ENCODE data around the gene ARHGAP33.

DNA sequence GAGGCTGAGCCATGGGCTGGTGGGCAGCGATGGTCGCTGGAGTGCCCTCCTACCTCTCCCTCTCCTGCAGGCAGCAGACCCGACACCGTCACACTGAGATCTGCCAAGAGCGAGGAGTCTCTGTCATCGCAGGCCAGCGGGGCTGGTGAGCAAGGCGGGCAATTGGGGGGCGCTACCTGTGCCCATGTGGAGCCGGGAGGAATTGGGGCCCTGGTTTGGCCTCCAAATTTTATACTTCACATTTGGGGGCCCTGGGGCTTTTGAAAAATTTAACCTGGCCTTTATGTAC, 9.9 kb downstream of the ARHGAP33 start:
- TF ChIP-seq, protein P1, sequence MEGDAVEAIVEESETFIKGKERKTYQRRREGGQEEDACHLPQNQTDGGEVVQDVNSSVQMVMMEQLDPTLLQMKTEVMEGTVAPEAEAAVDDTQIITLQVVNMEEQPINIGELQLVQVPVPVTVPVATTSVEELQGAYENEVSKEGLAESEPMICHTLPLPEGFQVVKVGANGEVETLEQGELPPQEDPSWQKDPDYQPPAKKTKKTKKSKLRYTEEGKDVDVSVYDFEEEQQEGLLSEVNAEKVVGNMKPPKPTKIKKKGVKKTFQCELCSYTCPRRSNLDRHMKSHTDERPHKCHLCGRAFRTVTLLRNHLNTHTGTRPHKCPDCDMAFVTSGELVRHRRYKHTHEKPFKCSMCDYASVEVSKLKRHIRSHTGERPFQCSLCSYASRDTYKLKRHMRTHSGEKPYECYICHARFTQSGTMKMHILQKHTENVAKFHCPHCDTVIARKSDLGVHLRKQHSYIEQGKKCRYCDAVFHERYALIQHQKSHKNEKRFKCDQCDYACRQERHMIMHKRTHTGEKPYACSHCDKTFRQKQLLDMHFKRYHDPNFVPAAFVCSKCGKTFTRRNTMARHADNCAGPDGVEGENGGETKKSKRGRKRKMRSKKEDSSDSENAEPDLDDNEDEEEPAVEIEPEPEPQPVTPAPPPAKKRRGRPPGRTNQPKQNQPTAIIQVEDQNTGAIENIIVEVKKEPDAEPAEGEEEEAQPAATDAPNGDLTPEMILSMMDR (IDR thresholded peaks at IDR 0.05; ENCODE audit: extremely low read depth in 1 of 2, insufficient read depth in 1 of 2, low read depth in 1 of 2, low read length in 2 of 2) = no peak
- TF ChIP-seq POLR2AphosphoS5 (IDR thresholded peaks at IDR 0.05; ENCODE audit: insufficient read depth, low read depth, low read length) (no peak), POLR2A (IDR thresholded peaks at IDR 0.05; ENCODE audit: low read depth, low read length) (no peak), JUN (IDR thresholded peaks at IDR 0.05; ENCODE audit: borderline replicate concordance, insufficient read depth, insufficient read length, low read depth) (no peak)

Data from endothelial cell of umbilical vein (primary cell).